ENCODE measurements around the gene PLXNA2.

PLXNA2 gene

GRCh38 chr1:207999972-208000371 lies 244.2 kb downstream of the PLXNA2 start:
- Histone ChIP-seq H3K4me3 (ENCODE audit: low read depth in 1 of 2, low read length in 2 of 2) (no peak overlapping the region), H3K36me3 (ENCODE audit: control insufficient read depth in 1 of 2, insufficient read depth in 2 of 2, low read length in 2 of 2) (no peaks in the 10 kb centered on the region), H3K27ac (ENCODE audit: low read length) (no peak overlapping the region), H3K4me1 (ENCODE audit: control insufficient read depth in 1 of 2, insufficient read depth in 2 of 2, low read length in 2 of 2) (peaks cover 0 to 5% of the 10 kb centered on the region in 2 donors), H3K27me3 (ENCODE audit: low read depth, low read length) (no peaks in the 10 kb centered on the region), H3K9me3 (ENCODE audit: control insufficient read depth in 1 of 2, low read length in 2 of 2) (no peaks in the 10 kb centered on the region)

GRCh38 chr1:207999274-207999915 lies 244.8 kb downstream of the PLXNA2 start:
- H3K4me1 ChIP-seq (ENCODE audit: control insufficient read depth in 1 of 2, insufficient read depth in 2 of 2, low read length in 2 of 2), result peaks cover 0 to 5% of the 10 kb centered on the region in 2 donors
- no peaks in the 10 kb centered on the region for H3K36me3 ChIP-seq (ENCODE audit: control insufficient read depth in 1 of 2, insufficient read depth in 2 of 2, low read length in 2 of 2)
- H3K9me3 ChIP-seq (ENCODE audit: control insufficient read depth in 1 of 2, low read length in 2 of 2), result no peaks in the 10 kb centered on the region
- no peaks in the 10 kb centered on the region for H3K27me3 ChIP-seq (ENCODE audit: low read depth, low read length)
- H3K27ac ChIP-seq (ENCODE audit: low read length), result no peak overlapping the region
- no peak overlapping the region for H3K4me3 ChIP-seq (ENCODE audit: low read depth in 1 of 2, low read length in 2 of 2)

- Histone ChIP-seq H3K36me3 (ENCODE audit: control insufficient read depth in 1 of 2, insufficient read depth in 2 of 2, low read length in 2 of 2) (no peaks in the 10 kb centered on the region), H3K4me3 (ENCODE audit: low read depth in 1 of 2, low read length in 2 of 2) (no peak overlapping the region), H3K27me3 (ENCODE audit: low read depth, low read length) (no peaks in the 10 kb centered on the region), H3K4me1 (ENCODE audit: control insufficient read depth in 1 of 2, insufficient read depth in 2 of 2, low read length in 2 of 2) (peaks cover 0 to 5% of the 10 kb centered on the region in 2 donors), H3K27ac (ENCODE audit: low read length) (no peak overlapping the region), H3K9me3 (ENCODE audit: control insufficient read depth in 1 of 2, low read length in 2 of 2) (no peaks in the 10 kb centered on the region)
Observed at GRCh38 chr1:207998691-207999090, 245.5 kb downstream of the PLXNA2 start.

- Histone ChIP-seq H3K9me3 (ENCODE audit: control insufficient read depth in 1 of 2, low read length in 2 of 2) (no peaks in the 10 kb centered on the region), H3K4me1 (ENCODE audit: control insufficient read depth in 1 of 2, insufficient read depth in 2 of 2, low read length in 2 of 2) (peaks cover 0 to 5% of the 10 kb centered on the region in 2 donors), H3K36me3 (ENCODE audit: control insufficient read depth in 1 of 2, insufficient read depth in 2 of 2, low read length in 2 of 2) (no peaks in the 10 kb centered on the region), H3K27me3 (ENCODE audit: low read depth, low read length) (no peaks in the 10 kb centered on the region), H3K4me3 (ENCODE audit: low read depth in 1 of 2, low read length in 2 of 2) (no peak overlapping the region), H3K27ac (ENCODE audit: low read length) (no peak overlapping the region)
Observed at GRCh38 chr1:207997486-207998268, 246.5 kb downstream of the PLXNA2 start.

- Histone ChIP-seq H3K9me3 (ENCODE audit: control insufficient read depth in 1 of 2, low read length in 2 of 2) (no peaks in the 10 kb centered on the region), H3K36me3 (ENCODE audit: control insufficient read depth in 1 of 2, insufficient read depth in 2 of 2, low read length in 2 of 2) (no peaks in the 10 kb centered on the region), H3K27ac (ENCODE audit: low read length) (no peak overlapping the region), H3K27me3 (ENCODE audit: low read depth, low read length) (no peaks in the 10 kb centered on the region), H3K4me3 (ENCODE audit: low read depth in 1 of 2, low read length in 2 of 2) (no peak overlapping the region), H3K4me1 (ENCODE audit: control insufficient read depth in 1 of 2, insufficient read depth in 2 of 2, low read length in 2 of 2) (peaks cover 0 to 5% of the 10 kb centered on the region in 2 donors)
Observed at GRCh38 chr1:207996636-207997035, 247.5 kb downstream of the PLXNA2 start.

- Histone ChIP-seq H3K27ac (ENCODE audit: low read length) (no peak overlapping the region), H3K36me3 (ENCODE audit: control insufficient read depth in 1 of 2, insufficient read depth in 2 of 2, low read length in 2 of 2) (no peaks in the 10 kb centered on the region), H3K27me3 (ENCODE audit: low read depth, low read length) (no peaks in the 10 kb centered on the region), H3K4me3 (ENCODE audit: low read depth in 1 of 2, low read length in 2 of 2) (no peak overlapping the region), H3K9me3 (ENCODE audit: control insufficient read depth in 1 of 2, low read length in 2 of 2) (no peaks in the 10 kb centered on the region), H3K4me1 (ENCODE audit: control insufficient read depth in 1 of 2, insufficient read depth in 2 of 2, low read length in 2 of 2) (peaks cover 0 to 5% of the 10 kb centered on the region in 2 donors)
Observed at GRCh38 chr1:207995576-207995975, 248.6 kb downstream of the PLXNA2 start.

GRCh38 chr1:207993477-207994445 lies 250.4 kb downstream of the PLXNA2 start:
- H3K4me1 ChIP-seq (ENCODE audit: control insufficient read depth in 1 of 2, insufficient read depth in 2 of 2, low read length in 2 of 2), result peaks cover 0 to 5% of the 10 kb centered on the region in 2 donors
- H3K27me3 ChIP-seq (ENCODE audit: low read depth, low read length), result no peaks in the 10 kb centered on the region
- no peak overlapping the region for H3K4me3 ChIP-seq (ENCODE audit: low read depth in 1 of 2, low read length in 2 of 2)
- H3K27ac ChIP-seq (ENCODE audit: low read length), result no peak overlapping the region
- H3K9me3 ChIP-seq (ENCODE audit: control insufficient read depth in 1 of 2, low read length in 2 of 2), result no peaks in the 10 kb centered on the region
- no peaks in the 10 kb centered on the region for H3K36me3 ChIP-seq (ENCODE audit: control insufficient read depth in 1 of 2, insufficient read depth in 2 of 2, low read length in 2 of 2)

- H3K27me3 ChIP-seq (ENCODE audit: low read depth, low read length), result no peaks in the 10 kb centered on the region
- H3K9me3 ChIP-seq (ENCODE audit: control insufficient read depth in 1 of 2, low read length in 2 of 2), result no peaks in the 10 kb centered on the region
- H3K27ac ChIP-seq (ENCODE audit: low read length), result no peak overlapping the region
- no peak overlapping the region for H3K4me3 ChIP-seq (ENCODE audit: low read depth in 1 of 2, low read length in 2 of 2)
- H3K36me3 ChIP-seq (ENCODE audit: control insufficient read depth in 1 of 2, insufficient read depth in 2 of 2, low read length in 2 of 2), result no peaks in the 10 kb centered on the region
- peaks cover 0 to 4% of the 10 kb centered on the region in 2 donors for H3K4me1 ChIP-seq (ENCODE audit: control insufficient read depth in 1 of 2, insufficient read depth in 2 of 2, low read length in 2 of 2)
Observed at GRCh38 chr1:207992677-207993236, 251.4 kb downstream of the PLXNA2 start.

- H3K36me3 ChIP-seq (ENCODE audit: control insufficient read depth in 1 of 2, insufficient read depth in 2 of 2, low read length in 2 of 2), result no peaks in the 10 kb centered on the region
- no peak overlapping the region for H3K27ac ChIP-seq (ENCODE audit: low read length)
- no peaks in the 10 kb centered on the region for H3K4me1 ChIP-seq (ENCODE audit: control insufficient read depth in 1 of 2, insufficient read depth in 2 of 2, low read length in 2 of 2)
- H3K9me3 ChIP-seq (ENCODE audit: control insufficient read depth in 1 of 2, low read length in 2 of 2), result no peaks in the 10 kb centered on the region
- H3K4me3 ChIP-seq (ENCODE audit: low read depth in 1 of 2, low read length in 2 of 2), result no peak overlapping the region
- no peaks in the 10 kb centered on the region for H3K27me3 ChIP-seq (ENCODE audit: low read depth, low read length)
Observed at GRCh38 chr1:207991583-207992026, 252.6 kb downstream of the PLXNA2 start.

GRCh38 chr1:207990876-207991582 lies 253.2 kb downstream of the PLXNA2 start:
- Histone ChIP-seq H3K36me3 (ENCODE audit: control insufficient read depth in 1 of 2, insufficient read depth in 2 of 2, low read length in 2 of 2) (no peaks in the 10 kb centered on the region), H3K27me3 (ENCODE audit: low read depth, low read length) (no peaks in the 10 kb centered on the region), H3K4me1 (ENCODE audit: control insufficient read depth in 1 of 2, insufficient read depth in 2 of 2, low read length in 2 of 2) (no peaks in the 10 kb centered on the region), H3K9me3 (ENCODE audit: control insufficient read depth in 1 of 2, low read length in 2 of 2) (no peaks in the 10 kb centered on the region), H3K27ac (ENCODE audit: low read length) (no peak overlapping the region), H3K4me3 (ENCODE audit: low read depth in 1 of 2, low read length in 2 of 2) (no peak overlapping the region)
